NK-92 treated with Interleukin-12 subunit alpha and Interleukin-12 subunit beta, amount 100 ng/mL, for 24 hours (cell line): Measurements from ENCODE around the gene GABBR1.
"Not testable (repeated sequence)": the region's sequence is repeated elsewhere in the genome, so short reads cannot be mapped to it uniquely, and the experiment has no call there.

Experiments used
- DNase-seq: peaks from one replicate; lab custom pipeline; 2025; lab: John Stamatoyannopoulos, UW

The GABBR1 gene

DNA sequence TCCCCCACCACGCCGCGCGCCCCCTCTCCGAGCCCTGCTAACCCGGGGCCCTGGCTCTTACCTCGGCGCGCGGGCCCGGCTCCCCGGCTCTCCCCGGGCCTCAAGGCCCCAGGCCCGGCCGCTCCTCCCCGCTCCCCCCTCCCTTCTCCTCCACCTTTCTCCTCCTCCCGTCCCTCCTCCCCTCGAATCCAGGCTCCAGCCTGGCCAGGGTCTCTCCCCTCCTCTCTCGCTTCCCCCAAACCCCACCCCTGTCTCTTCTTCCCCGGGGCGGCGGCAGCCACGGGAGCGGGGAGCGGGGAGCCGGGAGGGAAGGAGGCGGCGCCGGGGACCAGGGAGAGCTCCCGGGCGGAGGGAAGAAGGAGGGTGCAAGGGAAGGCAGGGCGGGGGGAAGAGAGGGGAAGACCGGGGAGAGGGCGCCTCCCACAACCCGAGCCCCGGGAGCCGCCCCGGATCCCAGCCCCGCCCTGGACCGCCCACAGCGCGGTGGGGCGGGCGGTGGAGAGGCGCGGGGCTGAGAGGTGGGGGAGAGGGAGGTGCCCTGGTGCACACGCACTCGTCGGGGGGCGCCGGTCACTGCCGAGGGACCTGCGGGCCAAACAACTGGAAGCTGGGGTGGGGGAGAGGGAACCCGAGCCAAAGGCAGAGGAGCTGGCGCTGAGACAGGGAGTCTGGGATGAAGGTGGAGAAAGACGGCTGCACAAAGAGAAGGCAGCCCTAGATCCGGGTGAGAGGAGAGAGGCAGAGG lies at the start of gene GABBR1:
GABBR1 (minus strand) TSS at position 395 of the 745 bp plus-strand sequence. CDS start 798 bp downstream, outside the sequence.
- DNase-seq: no peak

DNA sequence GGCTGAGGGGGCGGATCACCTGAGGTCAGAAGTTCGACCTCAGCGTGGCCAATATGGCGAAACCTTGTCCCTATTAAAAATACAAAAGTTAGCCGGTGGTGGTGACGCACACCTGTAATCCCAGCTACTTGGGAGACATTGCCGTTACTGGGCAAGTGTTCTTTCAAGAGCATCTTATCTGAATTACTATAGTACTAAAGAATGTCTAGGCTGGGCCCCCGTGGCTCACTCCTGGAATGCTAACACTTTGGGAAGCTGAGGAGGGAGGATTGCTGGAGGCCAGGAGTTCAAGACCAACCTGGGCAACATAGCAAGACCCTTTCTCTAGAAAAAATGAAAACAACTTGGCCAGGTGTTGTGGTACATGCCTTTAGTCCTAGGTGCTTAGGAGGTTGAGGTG lies 48.8 kb upstream of the GABBR1 start:
- DNase-seq: no peak

DNA sequence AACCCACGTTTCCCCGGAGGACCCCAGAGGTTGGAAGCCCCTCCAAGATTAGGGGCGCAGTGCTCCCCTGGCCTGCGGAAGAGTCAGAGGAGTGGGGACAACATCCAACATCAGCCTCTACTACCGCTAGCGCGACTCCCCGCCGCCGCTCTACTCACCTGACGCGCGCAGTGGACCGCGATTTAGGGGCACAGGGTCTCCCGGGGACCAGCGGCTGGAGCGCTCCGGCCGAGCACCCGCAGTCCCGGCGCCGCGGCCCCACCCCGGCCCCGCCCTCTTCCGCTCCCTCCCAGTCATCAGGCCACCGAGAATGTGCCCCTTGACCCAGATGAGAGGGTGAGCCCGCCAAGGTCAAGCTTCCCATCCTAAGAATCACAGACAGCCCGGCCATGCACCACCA lies 47.9 kb upstream of the GABBR1 start, which contains the start of gene ZFP57:
ZFP57 (minus strand) TSS at position 249 of the 400 bp plus-strand sequence. CDS start 4,149 bp downstream, outside the sequence.
- DNase-seq: no peak

DNA sequence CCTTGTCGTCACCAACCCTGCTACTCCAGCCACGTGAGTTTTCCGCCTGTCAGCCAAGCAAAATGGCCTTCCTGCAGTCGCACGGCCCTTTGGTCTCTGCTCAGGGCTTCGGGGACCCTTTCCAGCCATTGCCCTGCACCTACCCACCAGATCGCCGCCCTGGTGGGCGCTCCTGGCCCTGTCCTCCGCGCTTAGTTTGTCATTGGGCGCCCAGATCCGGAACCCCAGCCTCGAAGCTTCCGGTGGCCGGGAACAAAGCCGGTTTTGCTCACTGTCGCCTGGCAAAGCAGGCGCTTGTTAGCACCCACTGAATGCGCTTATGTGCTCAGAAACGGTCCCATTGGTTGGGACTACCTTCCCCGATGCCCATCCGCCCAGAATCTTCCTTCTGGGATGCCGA lies 47.4 kb upstream of the GABBR1 start:
- no peak for DNase-seq

DNA sequence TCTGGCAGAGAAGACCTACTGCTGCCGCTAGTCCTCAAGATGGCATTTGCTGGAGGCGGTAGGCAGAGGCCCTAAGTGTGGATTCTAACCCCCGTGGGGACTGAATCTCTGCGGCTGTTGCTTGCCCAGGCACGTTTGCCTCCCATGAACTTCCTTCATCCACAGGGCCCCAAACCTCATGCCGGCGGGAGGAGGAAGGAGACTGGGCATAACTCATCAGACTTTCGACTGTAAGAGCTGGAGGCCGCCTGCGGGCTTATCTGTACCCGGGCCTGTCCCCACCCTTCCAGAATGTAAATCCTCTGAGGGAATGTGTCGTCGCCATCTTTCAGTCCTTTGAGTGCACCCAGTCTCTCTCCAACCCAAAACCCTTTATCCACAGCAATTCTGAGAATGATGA lies 47.0 kb upstream of the GABBR1 start:
- no peak for DNase-seq

DNA sequence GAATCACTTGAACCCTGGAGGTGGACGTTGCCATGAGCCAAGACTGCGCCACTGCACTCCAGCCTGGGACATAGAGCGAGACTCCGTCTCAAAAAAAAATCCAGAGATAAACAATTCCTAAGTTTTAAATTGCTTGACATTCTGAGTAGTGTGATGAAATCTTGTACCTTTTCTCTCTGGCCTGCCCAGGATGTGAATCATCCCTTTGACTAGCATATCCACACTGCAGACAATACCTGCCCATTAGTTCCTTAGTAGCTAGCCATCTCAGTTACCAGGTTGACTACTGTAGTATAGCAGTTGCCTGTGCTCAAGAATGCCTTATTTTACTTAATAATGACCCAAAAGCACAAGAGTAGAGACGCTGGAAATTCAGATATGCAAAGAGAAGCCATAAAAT lies 45.1 kb upstream of the GABBR1 start:
- peak; percentile 7 for DNase-seq

DNA sequence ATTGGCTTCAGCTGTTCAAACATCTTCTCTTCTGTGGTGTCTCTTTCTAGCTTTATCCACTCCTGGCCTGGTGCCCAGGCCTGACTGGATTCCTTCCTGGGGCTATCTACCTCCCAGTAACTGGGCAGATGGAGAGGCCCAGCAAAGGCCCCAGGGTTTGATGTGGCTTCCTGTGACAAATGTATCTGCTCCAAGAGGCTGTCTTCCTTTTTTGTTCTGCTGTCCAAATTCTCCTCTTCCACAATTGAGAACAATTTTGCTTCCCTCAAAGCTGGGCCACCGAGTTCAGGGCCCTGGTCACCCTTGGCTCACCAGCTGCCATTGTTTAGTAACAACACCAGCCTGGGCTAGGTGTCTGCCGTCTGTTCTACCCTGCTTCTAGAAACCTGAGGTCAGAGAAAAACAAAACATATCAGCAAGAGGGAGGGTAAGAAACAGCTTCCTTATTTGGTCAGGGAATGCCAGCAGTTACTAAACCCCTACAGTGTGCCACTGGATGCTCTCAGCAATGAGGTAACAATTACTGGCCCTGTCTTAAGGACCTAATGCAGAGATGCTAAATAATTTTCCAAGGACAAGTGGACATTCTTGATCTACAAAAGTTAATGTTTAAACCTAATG lies 44.1 kb upstream of the GABBR1 start:
- DNase-seq: no peak

DNA sequence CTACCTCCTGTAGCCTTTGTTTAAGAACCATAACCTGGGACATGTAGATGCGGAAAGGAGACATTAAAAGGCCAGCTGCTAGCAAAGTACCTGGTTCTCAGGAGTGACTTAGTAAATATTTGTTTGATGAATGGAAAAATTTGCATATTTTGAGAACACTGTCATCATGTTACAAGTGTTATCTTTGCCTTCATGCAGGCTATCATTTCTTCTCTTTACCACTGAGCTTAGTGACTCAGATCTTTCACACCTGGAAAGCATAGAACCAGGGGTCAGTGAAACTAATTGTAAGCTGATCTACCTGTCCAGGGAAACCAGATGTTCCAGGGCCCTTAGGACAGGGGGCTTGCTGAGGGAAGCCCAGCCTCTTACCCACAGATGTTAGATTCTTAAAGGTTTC lies 42.6 kb upstream of the GABBR1 start:
- DNase-seq: no peak

DNA sequence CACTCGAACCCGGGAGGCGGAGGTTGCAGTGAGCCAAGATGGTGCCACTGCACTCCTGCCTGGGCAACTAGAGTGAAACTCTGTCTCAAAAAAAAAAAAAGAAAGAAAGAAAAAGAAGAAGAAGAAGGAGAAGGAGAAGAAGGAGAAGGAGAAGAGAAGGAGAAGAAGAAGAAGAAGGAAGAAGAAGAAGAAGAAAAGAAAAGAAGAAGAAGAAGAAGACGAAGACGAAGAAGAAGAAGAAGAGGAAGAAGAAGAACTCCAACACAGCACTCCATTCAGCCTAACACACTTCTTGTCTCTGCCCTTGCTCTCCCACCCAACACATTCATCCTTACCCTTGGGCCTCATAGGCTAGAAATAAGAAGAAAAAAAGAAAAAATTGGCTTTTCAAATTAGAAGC lies 41.0 kb upstream of the GABBR1 start:
- no peak for DNase-seq

DNA sequence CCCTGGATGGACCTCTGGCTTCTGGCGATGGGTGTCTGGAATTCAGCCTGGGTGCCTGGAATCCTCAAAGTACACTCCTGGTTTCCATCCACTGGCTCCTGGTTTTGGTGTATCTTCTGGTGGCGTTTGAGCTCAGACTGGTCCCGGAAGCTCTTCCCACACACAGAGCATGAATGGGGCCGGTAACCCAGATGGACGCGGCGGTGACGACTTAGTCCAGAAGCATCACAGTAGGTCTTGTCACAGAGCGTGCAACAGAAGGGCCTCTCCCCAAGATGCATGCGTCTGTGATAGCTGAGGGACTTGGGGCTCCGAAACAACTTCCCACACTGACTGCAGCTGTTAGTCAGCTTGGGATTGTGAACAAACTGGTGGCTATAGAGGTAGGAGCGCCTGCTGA lies 40.2 kb upstream of the GABBR1 start:
- no peak for DNase-seq

DNA sequence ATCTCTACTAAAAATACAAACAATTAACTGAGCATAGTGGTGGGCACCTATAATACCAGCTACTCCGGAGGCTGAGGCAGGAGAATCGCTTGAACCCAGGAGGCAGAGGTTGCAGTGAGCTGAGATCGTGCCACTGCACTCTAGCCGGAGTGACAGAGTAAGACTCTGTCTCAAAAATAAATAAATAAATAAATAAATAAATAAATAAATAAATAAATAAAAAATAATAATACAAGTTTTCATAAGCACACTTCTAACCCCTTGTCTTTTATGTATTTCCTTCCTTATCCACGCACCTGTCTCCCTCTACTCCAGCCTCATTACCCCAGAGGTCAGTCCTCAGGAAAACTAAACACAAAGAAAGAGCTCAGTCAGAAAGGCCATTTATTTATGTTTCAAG lies 39.1 kb upstream of the GABBR1 start:
- DNase-seq: not testable (repeated sequence)

DNA sequence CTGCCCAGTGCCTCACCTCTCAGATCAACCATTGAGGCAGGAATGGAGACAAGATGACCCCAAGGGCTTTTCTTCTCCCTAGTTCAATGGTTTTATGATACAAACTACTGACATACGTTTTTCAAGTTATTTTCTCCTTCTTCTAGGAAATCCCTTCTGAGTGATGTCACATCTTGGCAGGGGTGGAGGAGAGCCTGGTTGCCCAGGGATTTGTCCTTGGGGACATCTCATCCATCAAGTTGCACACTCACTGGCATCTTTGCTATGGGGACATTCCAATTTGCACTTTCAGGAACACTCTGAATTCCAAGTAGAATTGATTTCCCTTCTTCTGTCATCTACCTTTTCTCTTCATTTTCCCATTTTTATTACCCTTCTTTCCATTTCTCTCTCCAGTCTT lies 38.0 kb upstream of the GABBR1 start:
- DNase-seq: no peak

DNA sequence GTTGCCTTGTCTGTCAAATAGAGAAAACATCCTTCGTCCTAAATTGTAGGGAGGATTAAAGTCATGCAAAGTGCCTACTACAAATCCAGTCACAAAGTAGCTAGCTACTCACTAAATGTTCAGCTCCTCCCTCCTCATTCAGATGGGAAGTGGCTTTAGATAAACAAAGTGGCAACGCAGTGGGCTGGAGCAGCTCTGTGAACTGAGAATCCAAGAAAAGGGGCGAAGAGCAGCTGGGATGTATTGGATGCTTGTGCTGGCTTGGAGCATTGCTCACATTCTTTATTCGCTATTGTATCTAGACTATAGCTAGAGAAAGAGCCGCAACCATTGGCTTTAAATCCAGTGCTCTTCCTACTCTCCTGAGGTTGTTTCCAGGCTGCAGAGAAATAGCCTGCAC lies 34.2 kb upstream of the GABBR1 start:
- no peak for DNase-seq

DNA sequence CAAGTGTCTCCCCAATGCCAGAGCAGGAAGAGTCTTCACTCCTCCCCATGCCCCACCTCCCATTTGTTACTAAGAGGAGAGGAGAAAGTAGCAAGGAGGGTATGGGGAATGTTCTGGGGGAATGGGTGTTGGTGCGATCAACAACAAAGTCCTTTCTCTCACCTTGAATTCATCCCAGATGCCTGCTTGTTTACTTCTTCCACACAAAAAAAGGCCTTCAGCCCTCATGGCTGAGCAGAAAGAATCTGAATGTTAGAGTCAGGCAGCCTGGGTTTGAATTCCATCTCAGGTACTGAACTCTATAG lies 33.8 kb upstream of the GABBR1 start:
- DNase-seq: no peak

DNA sequence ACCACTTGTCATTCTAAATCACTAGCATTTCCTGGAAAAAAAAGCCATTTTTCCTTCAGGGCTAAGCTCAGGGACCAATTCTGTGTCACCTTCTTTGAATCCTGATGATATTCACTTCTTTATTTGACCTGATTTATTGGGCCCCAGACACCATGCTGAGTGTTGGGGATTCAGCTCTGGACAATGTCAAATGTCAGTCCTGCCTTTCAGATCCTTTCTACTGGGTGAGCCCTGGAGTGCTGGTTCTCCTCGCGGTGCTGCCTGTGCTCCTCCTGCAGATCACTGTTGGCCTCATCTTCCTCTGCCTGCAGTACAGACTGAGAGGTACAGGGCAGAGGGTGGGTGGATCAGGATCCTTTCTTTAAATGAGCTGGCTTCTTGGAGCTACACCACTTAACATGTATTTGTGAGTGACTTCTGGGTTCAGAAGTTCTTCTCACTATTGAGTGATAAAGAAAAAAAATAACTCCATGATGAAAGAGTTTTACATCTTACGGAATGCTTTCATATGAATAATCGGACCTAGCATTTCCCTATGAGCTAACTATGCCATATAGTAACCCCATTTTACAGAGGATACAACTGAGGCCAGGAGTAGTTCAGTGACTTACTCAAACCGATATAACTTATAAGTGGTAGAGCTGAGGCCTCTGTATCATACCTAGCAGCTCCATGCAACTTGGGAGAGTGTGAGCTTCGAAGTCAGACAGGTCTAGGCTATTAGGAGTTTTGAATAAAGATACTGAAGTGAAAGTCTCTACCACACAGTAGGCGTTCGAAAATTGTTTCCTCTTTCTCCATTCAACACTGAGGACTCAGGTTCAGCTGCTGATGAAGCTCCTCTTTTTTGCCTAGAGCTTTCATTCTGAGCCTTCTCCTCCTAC lies 33.2 kb upstream of the GABBR1 start:
- DNase-seq: no peak

DNA sequence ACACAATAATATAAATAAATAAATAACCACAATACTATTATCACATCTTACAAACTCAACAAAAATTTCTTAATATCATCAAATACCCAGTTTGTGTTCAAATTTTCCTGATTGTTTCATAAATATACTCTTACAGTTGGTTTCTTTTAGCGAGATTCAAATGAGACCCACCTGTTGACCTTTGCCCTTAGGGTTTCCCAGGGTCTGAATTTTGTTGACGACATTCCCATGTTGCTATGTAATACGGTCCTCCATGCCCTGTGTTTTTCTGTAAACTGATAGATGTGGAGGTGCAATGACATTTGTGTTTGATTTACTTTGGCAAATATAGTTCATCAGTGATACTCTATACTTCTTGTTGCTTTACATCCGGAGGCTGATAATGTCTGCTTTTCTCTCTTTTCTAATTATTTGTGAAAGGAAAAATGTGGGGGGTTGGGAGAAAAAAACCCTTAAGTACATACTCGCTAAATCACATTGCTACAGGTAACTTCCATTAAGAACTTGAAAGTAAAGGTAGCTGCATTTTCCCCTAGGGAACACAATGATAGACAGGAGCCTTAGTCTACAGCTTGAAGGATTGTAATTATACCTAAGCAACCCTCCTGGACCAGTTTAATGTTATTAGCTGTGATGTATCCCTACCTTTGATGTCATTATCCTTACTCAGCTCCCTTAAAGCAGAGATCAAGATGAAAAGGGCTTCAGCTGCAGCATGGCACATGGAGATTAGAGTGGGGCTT lies 30.5 kb upstream of the GABBR1 start:
- no peak for DNase-seq

DNA sequence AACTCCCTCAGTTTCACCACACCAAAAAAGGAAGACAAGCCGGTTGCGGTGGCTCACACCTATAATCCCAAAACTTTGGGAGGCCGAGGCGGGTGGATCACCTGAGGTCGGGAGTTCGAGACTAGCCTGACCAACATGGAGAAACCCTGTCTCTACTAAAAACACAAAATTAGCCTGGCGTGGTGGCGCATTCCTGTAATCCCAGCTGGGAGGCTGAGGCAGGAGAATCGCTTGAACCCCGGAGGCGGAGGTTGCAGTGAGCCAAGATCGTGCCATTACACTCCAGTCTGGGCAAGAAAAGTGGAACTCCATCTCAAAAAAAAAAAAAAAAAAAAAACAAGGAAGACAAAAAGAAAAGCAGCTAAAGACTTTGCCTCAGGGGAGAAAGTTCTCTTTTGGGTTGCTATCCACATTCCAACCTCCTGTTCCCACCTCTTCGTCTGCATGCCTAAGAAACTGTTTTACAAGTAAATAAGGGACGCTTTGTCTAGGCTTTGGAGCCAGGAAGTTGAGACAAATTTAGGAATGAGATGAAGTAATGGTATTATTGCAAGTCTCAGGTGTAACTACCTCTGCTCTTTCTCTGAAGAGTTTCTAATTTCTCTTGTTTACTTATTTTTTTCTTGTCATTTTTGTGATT lies 28.6 kb upstream of the GABBR1 start:
- DNase-seq: not testable (repeated sequence)

DNA sequence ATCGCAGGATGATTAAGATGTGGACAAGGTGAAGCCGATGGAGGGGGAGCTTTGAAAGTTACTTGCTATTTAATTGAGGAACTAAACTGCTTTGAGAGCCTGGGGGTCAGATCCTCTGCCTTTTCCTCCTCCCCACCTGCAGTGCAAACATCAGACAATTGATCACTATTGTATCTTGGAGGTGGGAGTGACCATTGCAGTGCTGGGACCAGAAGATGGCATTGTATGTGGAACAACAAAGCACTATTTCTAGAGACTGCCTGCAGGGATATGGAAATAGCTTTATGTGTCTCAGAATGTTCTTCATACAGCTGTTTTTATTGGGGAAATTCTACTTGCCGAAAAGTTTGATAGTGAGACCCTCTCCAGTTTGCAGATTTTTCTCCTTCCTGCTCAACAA lies 28.1 kb upstream of the GABBR1 start:
- DNase-seq: no peak

DNA sequence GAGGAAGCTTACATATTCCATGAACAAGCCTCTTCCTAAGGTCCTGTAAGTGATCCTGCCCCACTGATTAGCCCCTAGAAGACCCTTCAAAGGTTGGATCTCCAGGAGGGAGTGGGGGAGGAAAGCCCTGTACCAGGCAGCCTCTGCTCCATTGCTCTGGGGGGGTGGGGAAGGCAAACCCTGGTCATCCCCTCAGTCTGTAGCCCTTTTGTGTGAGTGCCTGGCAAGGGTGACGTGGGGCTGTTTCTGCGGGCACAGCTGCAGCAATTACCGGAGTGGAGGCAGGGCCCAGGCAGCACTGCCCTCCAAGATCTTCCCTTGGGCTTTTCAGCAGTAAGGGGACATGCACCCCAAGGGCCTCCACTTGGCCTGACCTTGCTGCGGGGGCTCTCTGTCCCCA lies 23.8 kb upstream of the GABBR1 start, which contains the start of gene MOG:
MOG (plus strand) TSS at position 295 of the 400 bp plus-strand sequence. CDS start 118 bp downstream, outside the sequence.
- no peak for DNase-seq

DNA sequence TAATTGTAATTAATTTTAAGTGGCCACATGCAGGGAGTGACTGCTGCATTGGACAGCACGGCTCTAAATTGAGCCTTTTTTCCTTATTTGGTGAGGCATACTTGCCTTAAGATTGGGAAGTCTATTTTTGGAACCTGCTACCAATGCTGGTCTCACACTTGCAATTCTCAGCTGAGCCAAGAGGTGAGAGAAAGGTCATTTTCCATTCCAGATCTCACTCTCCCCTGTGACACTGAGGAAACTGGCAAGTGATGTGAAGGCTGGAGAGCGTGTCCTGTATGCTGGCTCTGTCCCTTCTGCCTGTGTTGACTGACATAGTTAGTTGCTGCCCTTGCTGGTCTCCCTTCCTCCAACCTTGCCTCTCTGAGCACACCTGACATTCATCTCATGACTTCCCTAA lies 23.2 kb upstream of the GABBR1 start:
- no peak for DNase-seq

DNA sequence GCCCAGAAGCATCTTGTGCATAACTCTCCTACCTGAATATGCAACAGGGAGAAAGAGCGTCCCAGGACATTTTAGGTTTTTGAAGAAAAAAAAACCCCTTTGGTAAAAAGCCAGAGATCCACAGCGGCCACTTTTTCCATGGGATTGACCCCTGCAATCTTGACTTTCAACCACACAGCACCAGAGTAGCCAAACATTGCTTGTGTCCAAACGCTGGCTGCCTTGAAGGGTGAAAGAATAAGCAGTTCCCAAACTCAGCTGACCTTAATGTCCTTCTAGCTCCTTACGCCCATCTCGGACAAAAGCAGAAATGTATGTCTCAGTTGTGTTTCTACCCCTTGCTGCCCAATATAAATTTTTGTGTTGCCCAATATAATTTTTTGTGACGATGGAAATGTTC lies 22.7 kb upstream of the GABBR1 start:
- no peak for DNase-seq
